Measurements from ENCODE around the gene NECTIN1. TPM values are rescaled to one million over a fixed set of nuclear protein-coding genes. Genes with fewer than 3 reads are reported as not detected.

The NECTIN1 gene
- total and polyA plus RNA-seq, 2 experiments from 2014 or later, result 3.6 to 7.4 TPM

- Histone ChIP-seq H3K36me3 (replicated peaks; ENCODE audit: insufficient read depth, low read depth) (no peaks in the 10 kb centered on the region), H3K27me3 (no peaks in the 10 kb centered on the region), H3K4me2 (no peak overlapping the region), H3K79me2 (no peaks in the 10 kb centered on the region), H2AFZ (no peak overlapping the region), H3K9me2 (replicated peaks; ENCODE audit: insufficient read depth) (no peaks in the 10 kb centered on the region), H3K9me3 (ENCODE audit: low read depth) (no peaks in the 10 kb centered on the region), H3K4me1 (ENCODE audit: insufficient read depth) (peaks cover 10% of the 10 kb centered on the region), H3K27ac (no peak overlapping the region), H3K4me3 (no peak overlapping the region), H4K20me1 (ENCODE audit: insufficient read depth, poor library complexity, severe bottlenecking) (no peaks in the 10 kb centered on the region)
- 94% methylated on average over 19 of the region's 19 CpGs for WGBS (ENCODE audit: low lambda C conversion rate, missing lambda C conversion rate)
- TF ChIP-seq EZH2phosphoT487 (IDR thresholded peaks at IDR 0.05; ENCODE audit: low read depth, severe bottlenecking, unreplicated experiment), result no peak
- TF ChIP-seq CTCF (IDR thresholded peaks at IDR 0.05; ENCODE audit: poor library complexity), result no peak
- TF ChIP-seq EZH2 (IDR thresholded peaks at IDR 0.05; ENCODE audit: borderline replicate concordance), result no peak
- no peak for DNase-seq (ENCODE audit: low spot score)
These were observed 42.7 kb downstream of the NECTIN1 start for GRCh38 chr11:119686177-119686882.

DNA sequence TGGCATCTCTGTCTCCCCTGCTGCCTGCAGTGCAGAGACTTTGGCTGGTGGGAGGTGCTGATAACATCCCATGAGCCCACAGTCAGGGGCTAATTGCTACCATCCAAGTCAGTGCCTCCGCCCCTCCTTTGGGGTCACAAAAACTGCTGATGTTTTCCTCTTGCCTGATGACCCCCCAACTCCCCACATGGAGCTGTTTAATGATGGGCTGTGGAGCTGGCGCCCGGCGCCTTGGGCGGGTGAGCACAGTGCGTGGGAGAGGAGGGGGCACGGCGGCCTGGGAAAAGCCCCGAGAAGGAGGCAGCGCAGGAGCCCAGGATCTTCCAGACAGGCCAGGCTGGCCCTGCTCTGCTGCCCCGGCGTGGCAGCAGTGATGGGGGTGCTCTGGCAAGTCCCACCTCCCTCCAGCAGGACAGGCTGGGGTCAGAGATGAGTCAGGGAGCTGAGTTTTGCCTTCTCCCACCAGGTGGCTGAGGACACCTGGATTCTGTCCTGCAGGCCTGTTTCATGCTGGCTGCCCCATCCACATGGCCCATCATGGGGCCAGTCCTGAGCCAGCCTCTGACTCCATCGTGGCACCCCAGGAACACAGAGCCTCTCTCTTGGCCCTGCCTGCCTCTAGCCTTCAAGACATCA, 43.8 kb downstream of the NECTIN1 start:
- no peak for DNase-seq (ENCODE audit: low spot score)
- no peak overlapping the region for H2AFZ ChIP-seq
- no peaks in the 10 kb centered on the region for H3K27me3 ChIP-seq
- H3K79me2 ChIP-seq, result no peaks in the 10 kb centered on the region
- H3K4me1 ChIP-seq (ENCODE audit: insufficient read depth), result peaks cover 10% of the 10 kb centered on the region
- H4K20me1 ChIP-seq (ENCODE audit: insufficient read depth, poor library complexity, severe bottlenecking), result no peaks in the 10 kb centered on the region
- TF ChIP-seq EZH2 (IDR thresholded peaks at IDR 0.05; ENCODE audit: borderline replicate concordance), result no peak
- TF ChIP-seq CTCF (IDR thresholded peaks at IDR 0.05; ENCODE audit: poor library complexity), result no peak
- H3K4me3 ChIP-seq, result no peak overlapping the region
- H3K9me2 ChIP-seq (replicated peaks; ENCODE audit: insufficient read depth), result no peaks in the 10 kb centered on the region
- no peak overlapping the region for H3K4me2 ChIP-seq
- WGBS (ENCODE audit: low lambda C conversion rate, missing lambda C conversion rate), result 84% methylated on average over 13 of the region's 13 CpGs
- no peaks in the 10 kb centered on the region for H3K36me3 ChIP-seq (replicated peaks; ENCODE audit: insufficient read depth, low read depth)
- no peak overlapping the region for H3K27ac ChIP-seq
- H3K9me3 ChIP-seq (ENCODE audit: low read depth), result no peaks in the 10 kb centered on the region

- peaks cover 10% of the 10 kb centered on the region for H3K4me1 ChIP-seq (ENCODE audit: insufficient read depth)
- H3K27me3 ChIP-seq, result no peaks in the 10 kb centered on the region
- WGBS (ENCODE audit: low lambda C conversion rate, missing lambda C conversion rate), result 59% methylated on average over 15 of the region's 15 CpGs
- H3K79me2 ChIP-seq, result no peaks in the 10 kb centered on the region
- H3K9me2 ChIP-seq (replicated peaks; ENCODE audit: insufficient read depth), result no peaks in the 10 kb centered on the region
- no peak overlapping the region for H2AFZ ChIP-seq
- TF ChIP-seq EZH2phosphoT487 (IDR thresholded peaks at IDR 0.05; ENCODE audit: low read depth, severe bottlenecking, unreplicated experiment) (no peak), CTCF (IDR thresholded peaks at IDR 0.05; ENCODE audit: poor library complexity) (no peak), EZH2 (IDR thresholded peaks at IDR 0.05; ENCODE audit: borderline replicate concordance) (no peak)
- peak; percentile 49 for DNase-seq (ENCODE audit: low spot score)
- no peaks in the 10 kb centered on the region for H3K36me3 ChIP-seq (replicated peaks; ENCODE audit: insufficient read depth, low read depth)
- no peaks in the 10 kb centered on the region for H4K20me1 ChIP-seq (ENCODE audit: insufficient read depth, poor library complexity, severe bottlenecking)
- H3K4me3 ChIP-seq, result no peak overlapping the region
- H3K27ac ChIP-seq, result peak overlapping the region; percentile 78
- H3K9me3 ChIP-seq (ENCODE audit: low read depth), result no peaks in the 10 kb centered on the region
- H3K4me2 ChIP-seq, result no peak overlapping the region
These were observed 44.5 kb downstream of the NECTIN1 start for GRCh38 chr11:119684361-119685110.
